Parathyroid adenoma (tissue), 2 donors: Measurements from ENCODE around the gene SYCP2.

Source experiments
- H2AFZ ChIP-seq: fragments of 300-600 bp; sonication (generic); one replicate; pipeline ENCODE4 v1.7.0; 2017; ENCODE audit warnings: antibody characterized with exemption, mild to moderate bottlenecking
- H3K27ac ChIP-seq: fragments of 300-600 bp; sonication (generic); one replicate; pipeline ENCODE4 v1.7.0; 2017
- H3K27me3 ChIP-seq: fragments of 300-600 bp; sonication (generic); one replicate; pipeline ENCODE4 v1.7.0; 2017; ENCODE audit warnings: low read length; ENCODE audit not compliant: control insufficient read depth, insufficient read depth
- H3K36me3 ChIP-seq: fragments of 300-600 bp; sonication (generic); one replicate; pipeline ENCODE4 v1.7.0; 2017; ENCODE audit warnings: low read length; ENCODE audit not compliant: control insufficient read depth, insufficient read depth
- H3K4me1 ChIP-seq: fragments of 300-600 bp; sonication (generic); one replicate; pipeline ENCODE4 v1.7.0; 2017; ENCODE audit warnings: control low read depth
- H3K4me2 ChIP-seq: fragments of 300-600 bp; sonication (generic); one replicate; pipeline ENCODE4 v1.7.0; 2017; ENCODE audit warnings: low read length
- H3K4me3 ChIP-seq: fragments of 300-600 bp; sonication (generic); one replicate; pipeline ENCODE4 v1.7.0; 2017; ENCODE audit warnings: low read depth, low read length
- H3K79me2 ChIP-seq: fragments of 300-600 bp; sonication (generic); one replicate; pipeline ENCODE4 v1.7.0; 2017; ENCODE audit warnings: control low read depth
- H3K9ac ChIP-seq: fragments of 300-600 bp; sonication (generic); one replicate; pipeline ENCODE4 v1.7.0; 2017; ENCODE audit warnings: mild to moderate bottlenecking
- H3K9me3 ChIP-seq: fragments of 300-600 bp; sonication (generic); one replicate; pipeline ENCODE4 v1.7.0; 2017; ENCODE audit warnings: low read length; ENCODE audit not compliant: control insufficient read depth
- TF ChIP-seq, protein P1 (sequence below): fragments of 300-600 bp; sonication (generic); IDR thresholded peaks from one replicate; pipeline ENCODE4 v1.7.0; 2017; ENCODE audit warnings: antibody characterized with exemption, mild to moderate bottlenecking
- donor health status: primary hyperparathyroidism.

SYCP2 gene

DNA sequence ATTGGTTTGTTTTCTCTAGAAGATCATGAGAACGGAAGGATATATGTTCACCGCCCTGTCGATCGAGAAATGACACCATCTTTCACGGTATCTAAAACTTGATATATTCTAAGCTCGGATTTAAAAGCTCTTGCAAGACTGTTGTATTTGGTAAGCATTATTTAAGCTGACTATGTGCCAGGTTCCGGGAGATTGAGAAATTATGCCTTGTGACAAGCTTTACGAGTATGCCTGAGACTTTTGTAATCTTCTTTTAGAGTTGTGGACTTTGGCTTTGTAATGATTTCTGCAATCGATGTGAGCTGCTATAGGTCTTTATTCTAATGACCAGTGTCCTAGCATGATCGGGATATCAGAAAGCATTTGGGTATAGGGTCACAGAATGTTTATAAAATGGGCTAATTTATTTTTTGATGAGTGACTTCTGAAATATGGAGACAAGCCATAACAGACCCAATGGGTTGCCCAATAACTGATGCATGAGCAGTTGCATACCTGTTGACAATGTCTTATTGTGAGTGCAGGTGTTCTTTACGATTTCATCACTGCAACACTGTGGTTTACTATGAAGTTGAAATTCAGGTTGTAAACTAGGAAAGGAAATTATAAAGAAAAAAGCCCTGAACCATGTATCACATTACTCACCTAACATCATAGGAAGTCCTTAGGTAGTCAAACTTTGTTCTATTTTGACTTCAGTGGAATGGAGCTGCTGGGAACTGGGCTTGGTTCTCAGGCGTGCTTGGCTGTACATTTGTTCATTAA is 38.8 kb upstream of the SYCP2 start:
- Histone ChIP-seq H3K9ac (no peak overlapping the region), H3K27me3 (no peaks in the 10 kb centered on the region), H3K36me3 (no peaks in the 10 kb centered on the region), H3K9me3 (no peaks in the 10 kb centered on the region), H3K4me1 (no peaks in the 10 kb centered on the region), H2AFZ (no peak overlapping the region), H3K4me2 (no peak overlapping the region), H3K4me3 (no peak overlapping the region), H3K27ac (no peak overlapping the region), H3K79me2 (no peaks in the 10 kb centered on the region)
- TF ChIP-seq, protein P1, sequence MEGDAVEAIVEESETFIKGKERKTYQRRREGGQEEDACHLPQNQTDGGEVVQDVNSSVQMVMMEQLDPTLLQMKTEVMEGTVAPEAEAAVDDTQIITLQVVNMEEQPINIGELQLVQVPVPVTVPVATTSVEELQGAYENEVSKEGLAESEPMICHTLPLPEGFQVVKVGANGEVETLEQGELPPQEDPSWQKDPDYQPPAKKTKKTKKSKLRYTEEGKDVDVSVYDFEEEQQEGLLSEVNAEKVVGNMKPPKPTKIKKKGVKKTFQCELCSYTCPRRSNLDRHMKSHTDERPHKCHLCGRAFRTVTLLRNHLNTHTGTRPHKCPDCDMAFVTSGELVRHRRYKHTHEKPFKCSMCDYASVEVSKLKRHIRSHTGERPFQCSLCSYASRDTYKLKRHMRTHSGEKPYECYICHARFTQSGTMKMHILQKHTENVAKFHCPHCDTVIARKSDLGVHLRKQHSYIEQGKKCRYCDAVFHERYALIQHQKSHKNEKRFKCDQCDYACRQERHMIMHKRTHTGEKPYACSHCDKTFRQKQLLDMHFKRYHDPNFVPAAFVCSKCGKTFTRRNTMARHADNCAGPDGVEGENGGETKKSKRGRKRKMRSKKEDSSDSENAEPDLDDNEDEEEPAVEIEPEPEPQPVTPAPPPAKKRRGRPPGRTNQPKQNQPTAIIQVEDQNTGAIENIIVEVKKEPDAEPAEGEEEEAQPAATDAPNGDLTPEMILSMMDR = no peak

DNA sequence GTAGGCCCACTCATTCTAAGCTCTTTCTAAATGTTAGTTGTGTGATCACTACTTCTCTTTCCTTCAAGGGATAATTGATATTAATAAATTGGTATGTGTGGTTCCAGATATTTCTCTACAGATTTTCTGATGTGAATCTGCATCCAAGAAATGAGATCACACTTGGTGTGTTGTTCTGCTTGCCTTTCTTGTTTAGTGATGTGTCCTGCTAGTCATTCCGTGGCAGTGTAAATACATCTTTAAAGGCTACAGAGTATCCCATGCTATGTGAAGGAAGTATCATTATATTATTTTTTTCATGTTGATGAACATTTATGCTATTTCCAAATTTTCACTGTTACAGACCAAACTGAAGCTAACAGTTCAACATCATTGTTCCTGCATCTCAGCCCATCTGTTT is 38.0 kb upstream of the SYCP2 start:
- TF ChIP-seq, protein P1 = no peak
- no peak overlapping the region for H3K9ac ChIP-seq
- H3K27me3 ChIP-seq = no peaks in the 10 kb centered on the region
- H3K4me3 ChIP-seq = no peak overlapping the region
- no peaks in the 10 kb centered on the region for H3K9me3 ChIP-seq
- H3K27ac ChIP-seq = no peak overlapping the region
- no peaks in the 10 kb centered on the region for H3K36me3 ChIP-seq
- no peaks in the 10 kb centered on the region for H3K79me2 ChIP-seq
- no peak overlapping the region for H3K4me2 ChIP-seq
- no peak overlapping the region for H2AFZ ChIP-seq
- no peaks in the 10 kb centered on the region for H3K4me1 ChIP-seq

DNA sequence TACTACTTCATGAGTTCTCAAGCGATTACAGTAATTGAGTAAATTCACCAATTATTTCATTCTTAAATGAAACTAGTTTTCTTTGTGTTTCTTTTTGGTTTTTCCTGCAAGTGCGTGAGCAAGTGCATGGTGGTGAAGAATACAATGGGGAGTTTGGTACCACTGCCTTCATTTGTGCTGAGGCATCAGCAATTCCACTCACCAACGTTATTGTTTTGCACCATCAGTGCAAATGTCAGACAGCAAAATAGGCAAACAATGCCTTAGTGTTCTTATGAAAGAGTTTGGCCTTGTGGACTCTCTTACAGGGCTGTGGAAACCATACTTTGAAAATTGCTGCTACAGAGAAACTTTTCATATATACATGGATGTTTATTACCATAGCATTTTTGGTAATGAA is 33.0 kb upstream of the SYCP2 start:
- TF ChIP-seq, protein P1 = no peak
- Histone ChIP-seq H3K4me2 (no peak overlapping the region), H3K36me3 (no peaks in the 10 kb centered on the region), H3K4me1 (no peaks in the 10 kb centered on the region), H3K27ac (no peak overlapping the region), H3K4me3 (no peak overlapping the region), H3K27me3 (no peaks in the 10 kb centered on the region), H2AFZ (no peak overlapping the region), H3K79me2 (no peaks in the 10 kb centered on the region), H3K9me3 (no peaks in the 10 kb centered on the region), H3K9ac (no peak overlapping the region)

DNA sequence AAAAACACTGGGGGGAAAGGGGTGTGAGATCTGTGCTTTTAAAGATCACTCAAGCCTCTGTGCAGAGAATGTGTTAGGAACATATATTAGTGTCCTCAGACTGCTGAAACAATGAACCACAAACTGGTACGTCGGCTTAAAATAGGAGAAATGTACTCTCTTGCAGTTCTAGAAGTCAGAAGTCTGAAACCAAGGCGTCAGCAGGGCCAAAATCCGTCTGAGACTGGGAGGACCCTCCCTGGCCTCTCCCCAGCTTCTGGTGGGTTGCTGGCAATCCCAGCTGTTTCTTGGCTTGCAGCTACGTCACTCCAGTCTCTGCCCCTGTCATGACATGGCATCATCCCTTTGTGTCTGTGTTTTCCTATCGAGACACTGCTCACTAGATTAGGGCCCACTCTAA is 28.7 kb upstream of the SYCP2 start:
- no peaks in the 10 kb centered on the region for H3K4me1 ChIP-seq
- no peak overlapping the region for H3K4me3 ChIP-seq
- no peaks in the 10 kb centered on the region for H3K79me2 ChIP-seq
- no peaks in the 10 kb centered on the region for H3K9me3 ChIP-seq
- TF ChIP-seq, protein P1 = no peak
- no peak overlapping the region for H3K27ac ChIP-seq
- H3K36me3 ChIP-seq = no peaks in the 10 kb centered on the region
- H2AFZ ChIP-seq = no peak overlapping the region
- no peak overlapping the region for H3K4me2 ChIP-seq
- no peak overlapping the region for H3K9ac ChIP-seq
- H3K27me3 ChIP-seq = no peaks in the 10 kb centered on the region

DNA sequence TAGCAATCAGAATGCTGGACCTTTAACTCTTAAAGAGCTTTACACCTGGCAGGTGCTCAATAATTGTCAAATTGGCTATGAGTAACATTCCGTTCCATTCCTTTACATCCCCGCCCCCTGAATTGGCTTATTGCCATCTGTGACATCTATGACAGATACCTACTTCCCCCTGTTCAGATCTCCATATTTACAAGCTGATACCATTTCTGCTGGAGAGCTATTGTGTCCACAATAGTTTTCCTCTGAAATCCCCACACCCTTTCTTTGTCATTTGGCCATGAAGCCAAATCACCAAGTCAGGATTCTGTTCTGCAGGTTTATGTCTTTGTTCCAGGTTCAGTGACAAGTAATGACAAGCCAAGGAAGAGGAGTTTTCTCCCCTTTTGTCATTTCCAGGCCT is 28.0 kb upstream of the SYCP2 start:
- H3K27ac ChIP-seq = no peak overlapping the region

More for the DNA sequence above, 28.0 kb upstream of the SYCP2 start:
- Histone ChIP-seq H2AFZ (no peak overlapping the region), H3K36me3 (no peaks in the 10 kb centered on the region), H3K4me3 (no peak overlapping the region), H3K79me2 (no peaks in the 10 kb centered on the region), H3K27me3 (no peaks in the 10 kb centered on the region), H3K9me3 (no peaks in the 10 kb centered on the region), H3K9ac (no peak overlapping the region), H3K4me1 (no peaks in the 10 kb centered on the region), H3K4me2 (no peak overlapping the region)
- TF ChIP-seq, protein P1 = no peak
